Neural cell (in vitro differentiated cells): ENCODE data around the gene CCDC90B.
"Not testable (repeated sequence)": the region's sequence is repeated elsewhere in the genome, so short reads cannot be mapped to it uniquely, and the experiment has no call there.

Experiments
- CTCF ChIP-seq: fragments of 450-650 bp; IDR thresholded peaks from 2 replicates; pipeline ENCODE4 v1.5.1; 2014; ENCODE audit warnings: antibody characterized with exemption, mild to moderate bottlenecking, moderate library complexity; ENCODE audit not compliant: poor library complexity, severe bottlenecking
- EZH2 ChIP-seq: fragments of 200-600, 300-800 bp; shearing (Covaris generic), sonication (generic); IDR thresholded peaks from 2 replicates; pipeline ENCODE4 v1.6.1; 2014; ENCODE audit warnings: antibody characterized with exemption, low read length, borderline replicate concordance, mild to moderate bottlenecking; ENCODE audit not compliant: insufficient read depth, poor library complexity, severe bottlenecking
- POLR2AphosphoS5 ChIP-seq: IDR thresholded peaks from 2 replicates; pipeline ENCODE4 v1.6.1; 2012
- RAD21 ChIP-seq: fragments of 450-650 bp; conservative IDR thresholded peaks from 2 replicates; pipeline ENCODE4 v1.6.1; 2014; ENCODE audit warnings: antibody characterized with exemption, mild to moderate bottlenecking, moderate library complexity
- REST ChIP-seq: IDR thresholded peaks from 2 replicates; pipeline ENCODE4 v1.6.1; 2012; ENCODE audit warnings: borderline replicate concordance
- TAF1 ChIP-seq: IDR thresholded peaks from 2 replicates; pipeline ENCODE4 v1.6.1; 2012; ENCODE audit warnings: low read depth

DNA sequence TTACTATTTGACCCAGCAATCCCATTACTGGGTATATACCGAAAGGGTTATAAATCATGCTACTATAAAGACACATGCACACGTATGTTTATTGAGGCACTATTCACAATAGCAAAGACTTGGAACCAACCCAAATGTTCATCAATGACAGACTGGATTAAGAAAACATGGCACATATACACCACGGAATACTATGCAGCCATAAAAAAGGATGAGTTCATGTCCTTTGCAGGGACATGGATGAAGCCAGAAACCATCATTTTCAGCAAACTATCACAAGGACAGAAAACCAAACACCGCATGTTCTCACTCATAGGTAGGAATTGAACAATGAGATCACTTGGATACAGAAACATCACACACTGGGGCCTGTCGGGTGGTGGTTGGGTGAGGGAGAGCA is 14.4 kb downstream of the CCDC90B start:
- not testable (repeated sequence) for TF ChIP-seq CTCF, POLR2AphosphoS5, REST, EZH2, RAD21, TAF1
